Parathyroid adenoma (tissue), 2 donors: ENCODE data around the gene PYY.
A peak's percentile ranks its signal among the peaks of the same experiment; 100 is the strongest.
"Not testable (repeated sequence)": the region's sequence is repeated elsewhere in the genome, so short reads cannot be mapped to it uniquely, and the experiment has no call there.

Experiments used
- H2AFZ ChIP-seq: fragments of 300-600 bp; sonication (generic); one replicate; pipeline ENCODE4 v1.7.0; 2017; ENCODE audit warnings: antibody characterized with exemption, mild to moderate bottlenecking
- H3K27ac ChIP-seq: fragments of 300-600 bp; sonication (generic); one replicate; pipeline ENCODE4 v1.7.0; 2017
- H3K27me3 ChIP-seq: fragments of 300-600 bp; sonication (generic); one replicate; pipeline ENCODE4 v1.7.0; 2017; ENCODE audit warnings: low read length; ENCODE audit not compliant: control insufficient read depth, insufficient read depth
- H3K36me3 ChIP-seq: fragments of 300-600 bp; sonication (generic); one replicate; pipeline ENCODE4 v1.7.0; 2017; ENCODE audit warnings: low read length; ENCODE audit not compliant: control insufficient read depth, insufficient read depth
- H3K4me1 ChIP-seq: fragments of 300-600 bp; sonication (generic); one replicate; pipeline ENCODE4 v1.7.0; 2017; ENCODE audit warnings: control low read depth
- H3K4me2 ChIP-seq: fragments of 300-600 bp; sonication (generic); one replicate; pipeline ENCODE4 v1.7.0; 2017; ENCODE audit warnings: low read length
- H3K4me3 ChIP-seq: fragments of 300-600 bp; sonication (generic); one replicate; pipeline ENCODE4 v1.7.0; 2017; ENCODE audit warnings: low read depth, low read length
- H3K79me2 ChIP-seq: fragments of 300-600 bp; sonication (generic); one replicate; pipeline ENCODE4 v1.7.0; 2017; ENCODE audit warnings: control low read depth
- H3K9ac ChIP-seq: fragments of 300-600 bp; sonication (generic); one replicate; pipeline ENCODE4 v1.7.0; 2017; ENCODE audit warnings: mild to moderate bottlenecking
- H3K9me3 ChIP-seq: fragments of 300-600 bp; sonication (generic); one replicate; pipeline ENCODE4 v1.7.0; 2017; ENCODE audit warnings: low read length; ENCODE audit not compliant: control insufficient read depth
- CTCF ChIP-seq: fragments of 300-600 bp; sonication (generic); IDR thresholded peaks from one replicate; pipeline ENCODE4 v1.7.0; 2017; ENCODE audit warnings: antibody characterized with exemption, mild to moderate bottlenecking
- donor health status: primary hyperparathyroidism.

PYY gene

GRCh38 chr17:43967251-43967875 is 13.6 kb upstream of the PYY start:
- Histone ChIP-seq H3K27me3 (no peaks in the 10 kb centered on the region), H3K4me3 (no peak overlapping the region), H3K27ac (no peak overlapping the region), H3K9ac (no peak overlapping the region), H3K36me3 (no peaks in the 10 kb centered on the region), H2AFZ (peak overlapping the region; percentile 46), H3K4me2 (no peak overlapping the region), H3K79me2 (no peaks in the 10 kb centered on the region), H3K4me1 (peaks cover 6% of the 10 kb centered on the region), H3K9me3 (no peaks in the 10 kb centered on the region)
- TF ChIP-seq CTCF = no peak

DNA sequence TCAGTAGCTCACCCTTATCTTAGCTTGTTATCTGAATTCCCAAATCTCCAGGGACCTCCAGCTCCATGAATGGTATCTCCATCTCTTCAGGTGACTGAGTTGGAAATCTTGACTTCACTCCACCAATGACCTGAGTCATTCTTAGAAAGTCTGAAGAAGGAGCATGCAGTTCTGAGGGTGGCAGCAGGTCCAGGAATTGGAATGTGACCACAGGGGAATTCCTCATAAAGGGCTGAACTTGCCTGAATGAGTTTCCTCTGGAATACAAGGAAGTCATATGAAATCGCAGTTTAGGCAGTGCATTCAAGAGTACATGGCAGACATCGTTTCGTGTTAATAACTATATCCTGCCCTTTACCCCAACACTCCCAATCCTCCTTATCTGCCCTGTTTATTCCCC is 12.5 kb upstream of the PYY start:
- Histone ChIP-seq H3K9ac (no peak overlapping the region), H3K4me1 (peaks cover 6% of the 10 kb centered on the region), H3K27ac (no peak overlapping the region), H3K79me2 (no peaks in the 10 kb centered on the region), H3K9me3 (no peaks in the 10 kb centered on the region), H3K36me3 (no peaks in the 10 kb centered on the region), H3K4me3 (no peak overlapping the region), H3K27me3 (no peaks in the 10 kb centered on the region), H3K4me2 (no peak overlapping the region), H2AFZ (no peak overlapping the region)
- TF ChIP-seq CTCF = no peak

DNA sequence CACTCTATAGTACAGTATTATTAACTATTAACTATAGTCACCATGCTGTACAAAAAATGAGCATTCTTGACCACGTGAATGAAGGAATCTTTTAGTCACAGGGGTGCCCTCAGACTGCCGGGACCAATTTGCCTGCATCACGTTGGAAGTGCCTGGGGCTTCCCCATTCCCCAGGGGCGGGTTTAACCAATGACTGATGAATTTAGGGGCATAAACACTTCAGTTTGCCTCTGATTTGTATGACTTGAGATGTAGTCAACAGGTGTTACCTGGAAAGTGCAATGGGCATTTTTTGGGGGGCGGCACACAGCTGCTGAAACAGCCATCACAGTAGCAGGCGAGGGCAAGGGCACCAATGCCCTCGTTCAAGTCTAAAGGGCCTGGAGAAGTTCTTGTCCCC is 8.7 kb upstream of the PYY start:
- Histone ChIP-seq H2AFZ (no peak overlapping the region), H3K27ac (no peak overlapping the region), H3K9me3 (no peaks in the 10 kb centered on the region), H3K9ac (no peak overlapping the region), H3K4me3 (no peak overlapping the region), H3K4me1 (peaks cover 6% of the 10 kb centered on the region), H3K79me2 (no peaks in the 10 kb centered on the region), H3K27me3 (no peaks in the 10 kb centered on the region), H3K4me2 (no peak overlapping the region), H3K36me3 (no peaks in the 10 kb centered on the region)
- no peak for TF ChIP-seq CTCF

DNA sequence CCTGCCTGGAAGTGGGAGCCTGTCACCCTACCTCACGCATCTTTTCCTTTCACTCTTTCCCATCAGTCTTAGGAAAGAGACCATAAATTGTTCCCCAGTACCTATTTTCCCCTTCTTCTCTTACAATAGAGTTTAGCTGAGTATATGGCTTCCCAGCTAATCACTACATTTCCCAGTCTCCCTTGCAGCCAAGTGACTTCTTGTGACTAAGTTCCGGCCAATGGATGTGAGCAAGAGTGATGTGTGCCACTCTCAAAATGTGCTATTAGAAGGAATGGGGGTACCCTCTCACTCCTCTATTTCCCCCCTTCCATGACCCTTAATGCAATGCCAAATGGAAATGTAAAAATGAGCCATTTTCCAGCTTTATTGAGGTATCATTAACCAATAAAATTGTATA is 8.2 kb upstream of the PYY start:
- Histone ChIP-seq H3K27me3 (no peaks in the 10 kb centered on the region), H3K4me2 (no peak overlapping the region), H3K9ac (no peak overlapping the region), H3K27ac (no peak overlapping the region), H3K36me3 (no peaks in the 10 kb centered on the region), H2AFZ (no peak overlapping the region), H3K9me3 (no peaks in the 10 kb centered on the region), H3K4me1 (peaks cover 6% of the 10 kb centered on the region), H3K4me3 (no peak overlapping the region), H3K79me2 (no peaks in the 10 kb centered on the region)
- TF ChIP-seq CTCF = no peak

- not testable (repeated sequence) for H3K79me2 ChIP-seq, H3K27ac ChIP-seq, H3K36me3 ChIP-seq, H3K4me1 ChIP-seq, H3K27me3 ChIP-seq, H2AFZ ChIP-seq, H3K9me3 ChIP-seq, H3K4me2 ChIP-seq, H3K9ac ChIP-seq, H3K4me3 ChIP-seq
Observed at GRCh38 chr17:43961292-43961691, 7.6 kb upstream of the PYY start.
